HepG2 (cell line): ENCODE data around the gene DPYD. TPM values are rescaled to one million over a fixed set of nuclear protein-coding genes. Genes with fewer than 3 reads are reported as not detected.

Experiments used
- ATAC-seq: fragments of 200-7000 bp; cut with Tn5 transposase; 3 replicates; pipeline ENCODE4 v1.9.1; 2020; ENCODE audit warnings: mild to moderate bottlenecking, moderate library complexity
- BruUV-seq: library from RNA; stranded (reverse); fragments of 400-500 nt; replicated peaks from 2 replicates; lab custom pipeline; 2021; lab: Mats Ljungman, UMichigan
- CTCF ChIA-PET: fragments of 300-600 bp; formaldehyde crosslinking; extraction: SDS; loops from one replicate; lab custom pipeline; 2021; ENCODE audit warnings: low total read pairs, inconsistent platforms, low intra/inter-chr PET ratio; lab: Yijun Ruan, JAX
- POLR2A ChIA-PET: fragments of 350-600 bp; sonication (Branson Sonifier 250); formaldehyde crosslinking; loops from one replicate; lab custom pipeline; 2020; ENCODE audit warnings: antibody characterized with exemption, inconsistent platforms; lab: Yijun Ruan, JAX
- DNase-seq: peaks from one replicate; pipeline ENCODE4 v3.0.0-alpha.2; 2015; ENCODE audit warnings: low spot score
- FAIRE-seq: peaks from 3 replicates; lab custom pipeline; 2011; peaks lifted over from hg19 to GRCh38; lab: Jason Lieb, UNC
- H2AFZ ChIP-seq: one replicate; pipeline ENCODE4 v1.6.1; 2011; ENCODE audit warnings: low read length, inconsistent platforms
- H3K27ac ChIP-seq: fragments of 300-600 bp; 3 replicates; pipeline ENCODE4 v1.8.0; 2011; ENCODE audit warnings: mixed run types, mild to moderate bottlenecking, mixed read lengths, low read length, inconsistent platforms; ENCODE audit not compliant: insufficient read depth; ENCODE audit errors: extremely low read length
- H3K27me3 ChIP-seq, 2 experiments: fragments of 200-600 bp in 1 of 2; 2 replicates in 1 of 2; 3 replicates in 1 of 2; pipeline versions ENCODE4 v1.6.0 to v1.8.0; 2011; ENCODE audit warnings: low read length in 2 of 2, mild to moderate bottlenecking in 2 of 2, moderate library complexity in 2 of 2, inconsistent platforms in 1 of 2; ENCODE audit not compliant: insufficient read depth in 2 of 2, control insufficient read depth in 1 of 2
- H3K36me3 ChIP-seq, 2 experiments: fragments of 200-600 bp in 1 of 2; replicated peaks in 1 of 2; 2 replicates in 1 of 2; 3 replicates in 1 of 2; pipeline versions ENCODE4 v1.5.1 to v1.8.0; 2011; ENCODE audit warnings: low read length in 2 of 2, inconsistent platforms in 1 of 2; ENCODE audit not compliant: insufficient read depth in 2 of 2, control insufficient read depth in 1 of 2
- H3K4me1 ChIP-seq: 2 replicates; pipeline ENCODE4 v1.5.1; 2012; ENCODE audit warnings: low read length, inconsistent platforms; ENCODE audit not compliant: insufficient read depth
- H3K4me2 ChIP-seq: 2 replicates; pipeline ENCODE4 v1.6.0; 2011; ENCODE audit warnings: low read depth, low read length, inconsistent platforms
- H3K4me3 ChIP-seq, 3 experiments: fragments of 200-600 bp in 1 of 3; sonication (generic), shearing (Covaris generic) in 1 of 3; replicated peaks in 1 of 3; 2 replicates each; pipeline ENCODE4 v1.5.1; 2011 to 2016; ENCODE audit warnings: low read length in 3 of 3, inconsistent platforms in 2 of 3, low read depth in 2 of 3, mild to moderate bottlenecking in 2 of 3, control low read depth in 1 of 3, mixed read lengths in 1 of 3; ENCODE audit not compliant: insufficient read depth in 1 of 3
- H3K79me2 ChIP-seq: one replicate; pipeline ENCODE4 v1.6.1; 2011; ENCODE audit warnings: low read length, inconsistent platforms; ENCODE audit not compliant: insufficient read depth
- H3K9ac ChIP-seq: 2 replicates; pipeline ENCODE4 v1.6.0; 2011; ENCODE audit warnings: mild to moderate bottlenecking, low read depth, low read length, inconsistent platforms; ENCODE audit not compliant: insufficient read depth
- H3K9me3 ChIP-seq: 2 replicates; pipeline ENCODE4 v1.5.1; 2012; ENCODE audit warnings: mild to moderate bottlenecking, low read length
- H4K20me1 ChIP-seq: 2 replicates; pipeline ENCODE4 v1.6.0; 2011; ENCODE audit warnings: inconsistent platforms, mild to moderate bottlenecking, low read length, moderate library complexity; ENCODE audit not compliant: insufficient read depth
- BRF2 ChIP-seq: sonication (generic); formaldehyde crosslinking; IDR thresholded peaks from 2 replicates; pipeline ENCODE4 v1.8.1; 2022; ENCODE audit warnings: mild to moderate bottlenecking, missing genetic modification reagents
- FOXK1 ChIP-seq: sonication (generic); formaldehyde crosslinking; IDR thresholded peaks from 2 replicates; pipeline ENCODE4 v1.4.0; 2020; ENCODE audit warnings: low read depth, missing genetic modification reagents, borderline replicate concordance
- HCFC1 ChIP-seq: fragments of 150-350 bp; IDR thresholded peaks from 2 replicates; pipeline ENCODE4 v1.6.1; 2014; ENCODE audit warnings: low read depth, low read length
- HNF1A ChIP-seq, 2 experiments: sonication (generic) in 1 of 2; formaldehyde crosslinking in 1 of 2; IDR thresholded peaks; 2 replicates each; pipeline versions ENCODE4 v1.4.0 to v1.6.1; 2016 to 2020; ENCODE audit warnings: borderline replicate concordance in 1 of 2, low read depth in 1 of 2, mild to moderate bottlenecking in 1 of 2, missing genetic modification reagents in 1 of 2
- MYNN ChIP-seq: sonication (generic); formaldehyde crosslinking; IDR thresholded peaks from 2 replicates; pipeline ENCODE4 v1.4.0; 2020; ENCODE audit warnings: mild to moderate bottlenecking, low read depth, missing genetic modification reagents
- MZF1 ChIP-seq: sonication (generic); formaldehyde crosslinking; IDR thresholded peaks from 2 replicates; pipeline ENCODE4 v1.8.1; 2023; ENCODE audit warnings: mild to moderate bottlenecking, missing genetic modification reagents, borderline replicate concordance
- PBX2 ChIP-seq: IDR thresholded peaks from 2 replicates; pipeline ENCODE4 v1.6.1; 2016; ENCODE audit warnings: control low read depth
- PHF21A ChIP-seq: sonication (generic); formaldehyde crosslinking; IDR thresholded peaks from 2 replicates; pipeline ENCODE4 v1.5.0; 2020; ENCODE audit warnings: mild to moderate bottlenecking, missing genetic modification reagents
- THAP7 ChIP-seq: sonication (generic); formaldehyde crosslinking; IDR thresholded peaks from 2 replicates; pipeline ENCODE4 v1.8.1; 2023; ENCODE audit warnings: mild to moderate bottlenecking, missing genetic modification reagents
- ZBTB43 ChIP-seq: sonication (generic); formaldehyde crosslinking; conservative IDR thresholded peaks from 2 replicates; pipeline ENCODE4 v1.4.0; 2020; ENCODE audit warnings: missing genetic modification reagents
- ZNF136 ChIP-seq: sonication (generic); formaldehyde crosslinking; IDR thresholded peaks from 2 replicates; pipeline ENCODE4 v1.8.1; 2022; ENCODE audit warnings: low read depth, mild to moderate bottlenecking, moderate library complexity, missing genetic modification reagents
- ZNF296 ChIP-seq: sonication (generic); formaldehyde crosslinking; conservative IDR thresholded peaks from 2 replicates; pipeline ENCODE4 v1.5.0; 2020; ENCODE audit warnings: mild to moderate bottlenecking, missing genetic modification reagents
- ZNF543 ChIP-seq: sonication (generic); formaldehyde crosslinking; IDR thresholded peaks from 2 replicates; pipeline ENCODE4 v1.4.0; 2020; ENCODE audit warnings: mild to moderate bottlenecking, missing genetic modification reagents
- ZNF816 ChIP-seq: sonication (generic); formaldehyde crosslinking; IDR thresholded peaks from 2 replicates; pipeline ENCODE4 v1.8.0; 2022; ENCODE audit warnings: missing genetic modification reagents, mild to moderate bottlenecking, borderline replicate concordance
- ZNF850 ChIP-seq: sonication (generic); formaldehyde crosslinking; conservative IDR thresholded peaks from 2 replicates; pipeline ENCODE4 v1.9.0; 2021; ENCODE audit warnings: mild to moderate bottlenecking, missing genetic modification reagents
- WGBS: methylation state at CpG from one replicate; pipeline ENCODE4 v1.1.6; 2017; ENCODE audit warnings: low lambda C conversion rate; 5-methylcytosine and 5-hydroxymethylcytosine counted together
- in situ Hi-C: cut with HindIII; loops from 2 replicates; pipeline ENCODE4 v1.10.0; 2017; ENCODE audit warnings: low pct_unique_long_range_greater_than_20kb; ENCODE audit not compliant: extremely low pct_ligation_motif_present
- intact Hi-C: fragments of 100-400 bp; cut with micrococcal nuclease; formaldehyde crosslinking; loops from one replicate; pipeline ENCODE4 v1.10.0; 2022; ENCODE audit not compliant: unreplicated experiment
- polyA plus RNA-seq, 8 experiments: library from polyadenylated mRNA; depleted of rRNA in 3 of 8; stranded (reverse) in 7 of 8; unstranded in 1 of 8; fragments of >200 nt; fragmentation: Illumina TruSeq in 4 of 8; extraction: Trizol in 4 of 8; gene quantifications; 2 replicates each; pipeline versions ENCODE4 v1.2.1 to v1.2.3, GENCODE V29; 2011 to 2016; ENCODE audit warnings: low read depth in 4 of 8, missing spikeins in 1 of 8, mixed read lengths in 1 of 8; ENCODE audit not compliant: insufficient read depth in 1 of 8
- total RNA-seq, 5 experiments: library from RNA; depleted of rRNA; stranded (reverse); fragments of >200 nt; fragmentation: Illumina TruSeq; extraction: Trizol; gene quantifications; 2 replicates each; pipeline ENCODE4 v1.2.3, GENCODE V29; 2016; ENCODE audit warnings: low read depth in 1 of 5

Gene DPYD
- total and polyA plus RNA-seq, 2 of the 13 experiments (the other 11 are each of a cell fraction or from before 2014, with no cell fraction given): 1.3 to 3.4 TPM

GRCh38 chr1:97123717-97124431 is 797.0 kb downstream of the DPYD start:
- ATAC-seq: no peak
- TF ChIP-seq MYNN (CRISPR knock-in tag) (no peak), BRF2 (CRISPR knock-in tag) (no peak), PBX2 (CRISPR knock-in tag) (no peak), ZNF296 (CRISPR knock-in tag) (no peak), MZF1 (CRISPR knock-in tag) (no peak), ZNF816 (CRISPR knock-in tag) (no peak), ZBTB43 (CRISPR knock-in tag) (no peak), ZNF136 (CRISPR knock-in tag) (no peak), ZNF543 (CRISPR knock-in tag) (no peak), HNF1A (IDR thresholded peaks at IDR 0.05; ENCODE audit: low read depth) (no peak), HNF1A (CRISPR knock-in tag; IDR thresholded peaks at IDR 0.05; ENCODE audit: borderline replicate concordance) (no peak), PHF21A (CRISPR knock-in tag) (no peak), HCFC1 (no peak), THAP7 (CRISPR knock-in tag) (no peak), FOXK1 (CRISPR knock-in tag) (no peak), ZNF850 (CRISPR knock-in tag) (no peak)

More at GRCh38 chr1:97123717-97124431, 797.0 kb downstream of the DPYD start:
- Histone ChIP-seq H3K79me2 (no peaks in the 10 kb centered on the region), H3K9me3 (no peaks in the 10 kb centered on the region), H3K27ac (no peak overlapping the region), H3K27me3 (no peaks in the 10 kb centered on the region), H3K4me3 (no peak overlapping the region), H3K9ac (no peak overlapping the region), H2AFZ (no peak overlapping the region), H3K4me2 (no peak overlapping the region), H3K4me1 (no peaks in the 10 kb centered on the region), H3K36me3 (no peaks in the 10 kb centered on the region), H4K20me1 (no peaks in the 10 kb centered on the region)
- DNase-seq: no peak
- 16% methylated on average over 3 of the region's 3 CpGs for WGBS
- POLR2A ChIA-PET: no interaction called here
- BruUV-seq: no TSS peak
- in situ Hi-C loops (no loop called here), intact Hi-C loops (no loop called here)
- CTCF ChIA-PET: no interaction called here
- no peak for FAIRE-seq
